OCI-M1 (cell line): Measurements from ENCODE around the gene PLCXD1.
"Not testable (repeated sequence)": the region's sequence is repeated elsewhere in the genome, so short reads cannot be mapped to it uniquely, and the experiment has no call there.

Experiments used
- DNase-seq: peaks from one replicate; lab custom pipeline; 2025; lab: John Stamatoyannopoulos, UW

PLCXD1 gene

GRCh38 chrX:317424-318067 lies 36.4 kb downstream of the PLCXD1 start:
- DNase-seq: no peak

GRCh38 chrX:318068-318738 lies 37.0 kb downstream of the PLCXD1 start:
- DNase-seq: no peak

DNA sequence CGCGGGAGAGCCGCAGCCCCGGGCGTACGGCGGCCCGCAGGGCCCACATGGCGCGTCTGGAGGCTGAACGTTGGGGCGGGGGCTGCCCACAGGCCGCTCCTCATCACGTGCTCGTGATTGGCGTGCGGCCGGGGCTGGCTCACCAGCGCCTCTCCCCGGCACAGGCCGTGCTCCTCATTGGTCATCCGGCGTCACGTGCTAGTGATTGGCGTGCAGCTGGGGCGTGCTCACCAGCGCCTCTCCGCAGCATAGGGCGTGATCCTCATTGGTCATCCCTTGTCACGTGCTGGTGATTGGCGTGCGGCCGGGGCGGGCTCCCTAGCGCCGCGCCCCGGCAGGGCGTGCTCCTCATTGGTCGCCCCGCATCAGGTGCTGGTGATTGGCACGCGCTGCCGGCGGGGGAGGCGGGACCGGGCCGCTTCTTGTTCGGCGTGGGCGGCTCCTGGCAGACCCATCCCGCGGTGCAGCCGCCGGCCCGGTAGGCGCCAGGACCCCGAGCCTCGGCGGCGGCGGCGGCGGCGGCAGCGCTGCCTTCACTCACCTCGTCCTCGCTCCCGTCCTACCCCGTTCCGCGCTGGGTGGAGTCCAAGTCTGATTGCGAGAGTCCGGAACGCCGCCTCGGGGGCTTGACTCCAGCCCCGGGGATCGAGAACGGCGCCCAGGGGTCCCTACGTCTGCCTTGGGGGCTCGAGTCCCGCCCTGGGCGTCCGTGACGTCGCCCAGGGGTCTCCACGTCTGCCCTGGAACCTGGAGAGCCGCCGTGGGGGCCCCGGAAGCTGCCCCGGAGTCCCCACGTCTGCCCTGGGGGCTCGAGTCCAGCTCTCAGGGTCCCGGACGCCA lies 37.8 kb downstream of the PLCXD1 start, which contains the start of gene GTPBP6:
Gene GTPBP6 (minus strand): TSS at position 58 of the 840 bp plus-strand sequence. CDS start 9 bp downstream, at position 49.
- DNase-seq: no peak

GRCh38 chrX:319579-320125 lies 38.5 kb downstream of the PLCXD1 start:
- no peak for DNase-seq

DNA sequence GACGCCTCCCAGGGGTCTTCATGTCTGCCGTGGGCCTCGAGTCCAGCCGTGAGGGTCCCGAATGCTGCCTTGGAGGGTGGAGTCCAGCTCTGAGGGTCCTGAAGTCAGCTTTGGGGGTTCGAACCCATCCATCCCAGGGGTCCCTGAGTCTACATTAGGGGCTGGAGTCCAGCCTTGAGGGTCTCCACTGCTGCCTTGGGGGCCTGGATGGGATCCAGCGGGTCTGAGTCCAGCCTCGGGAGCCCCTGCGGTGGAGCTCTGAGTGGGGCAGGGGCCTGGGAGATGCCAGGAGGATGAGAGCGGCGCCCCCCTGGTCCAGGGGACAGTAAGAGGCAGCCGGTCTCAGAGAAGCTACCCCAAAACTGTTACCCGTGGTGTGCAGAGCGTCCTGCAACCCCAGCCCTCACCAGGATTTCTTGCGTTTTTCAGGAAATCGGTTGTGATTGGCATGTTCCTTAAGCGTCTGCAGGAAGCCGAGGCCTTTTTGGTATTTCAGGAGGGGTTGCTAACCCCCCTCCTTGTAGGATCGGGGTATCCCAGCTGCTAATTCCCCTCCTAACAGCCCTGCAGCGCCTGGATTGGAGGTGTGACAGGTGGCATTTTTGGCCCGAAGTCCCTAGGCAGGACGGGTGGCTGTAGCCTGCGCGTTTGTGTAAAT lies 39.1 kb downstream of the PLCXD1 start:
- DNase-seq: no peak

GRCh38 chrX:323721-324628 lies 42.8 kb downstream of the PLCXD1 start:
- no peak for DNase-seq

- not testable (repeated sequence) for DNase-seq
Measured at GRCh38 chrX:324664-325063, 43.5 kb downstream of the PLCXD1 start.

DNA sequence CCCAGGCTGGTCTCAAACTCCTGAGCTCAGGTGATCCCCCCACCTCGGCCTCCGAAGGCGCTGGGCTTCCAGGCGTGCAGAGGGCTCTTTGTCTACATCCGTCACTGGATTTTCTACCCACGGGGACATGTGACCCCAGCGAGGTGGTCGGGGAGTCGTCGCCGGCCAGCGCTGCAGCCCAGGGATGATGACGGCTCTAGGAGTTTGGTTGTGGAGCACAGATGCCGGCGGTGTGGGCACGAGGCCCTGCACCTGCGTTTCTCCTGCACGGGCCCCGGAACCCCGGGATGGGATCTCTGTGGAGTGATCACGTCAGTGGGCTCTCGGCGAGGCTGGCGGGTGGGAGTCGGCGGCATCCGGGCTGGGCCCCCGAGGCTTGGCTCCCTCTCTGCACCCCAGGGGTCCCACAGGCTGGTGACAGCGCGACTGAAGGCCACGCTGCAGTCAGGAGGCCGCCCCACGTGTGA lies 46.5 kb downstream of the PLCXD1 start:
- DNase-seq: no peak

DNA sequence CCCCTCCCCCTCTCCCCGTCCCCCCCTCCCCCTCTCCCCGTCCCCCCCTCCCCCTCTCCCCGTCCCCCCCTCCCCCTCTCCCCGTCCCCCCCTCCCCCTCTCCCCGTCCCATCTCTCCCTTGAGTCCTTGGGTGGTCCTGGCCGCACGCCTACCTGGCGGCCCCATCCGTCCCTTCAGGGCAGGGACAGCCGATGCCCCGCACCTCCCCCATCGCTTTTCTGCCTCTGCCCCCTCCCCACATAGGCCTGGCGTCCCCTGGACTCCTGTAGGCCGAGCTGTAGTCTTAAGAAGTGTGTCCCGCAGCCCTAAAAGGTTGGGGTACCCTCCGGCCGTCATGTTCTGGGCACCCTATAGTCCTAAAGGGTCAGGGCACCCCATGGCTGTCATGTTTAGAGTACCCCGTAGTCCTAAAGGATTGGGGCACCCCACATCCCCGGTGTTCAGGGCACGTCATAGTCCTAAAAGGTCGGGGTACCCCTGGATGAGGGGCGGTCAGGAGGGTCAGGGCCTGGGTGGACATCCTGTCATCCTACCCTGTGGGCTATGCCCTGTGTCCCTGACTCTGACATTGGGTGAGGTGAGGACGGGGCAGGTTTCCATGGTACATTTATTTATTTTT lies 48.2 kb downstream of the PLCXD1 start:
- DNase-seq: no peak

- DNase-seq: not testable (repeated sequence)
Measured at GRCh38 chrX:330141-330725, 49.1 kb downstream of the PLCXD1 start.

- DNase-seq: no peak
Measured at GRCh38 chrX:330726-331150, 49.6 kb downstream of the PLCXD1 start.

DNA sequence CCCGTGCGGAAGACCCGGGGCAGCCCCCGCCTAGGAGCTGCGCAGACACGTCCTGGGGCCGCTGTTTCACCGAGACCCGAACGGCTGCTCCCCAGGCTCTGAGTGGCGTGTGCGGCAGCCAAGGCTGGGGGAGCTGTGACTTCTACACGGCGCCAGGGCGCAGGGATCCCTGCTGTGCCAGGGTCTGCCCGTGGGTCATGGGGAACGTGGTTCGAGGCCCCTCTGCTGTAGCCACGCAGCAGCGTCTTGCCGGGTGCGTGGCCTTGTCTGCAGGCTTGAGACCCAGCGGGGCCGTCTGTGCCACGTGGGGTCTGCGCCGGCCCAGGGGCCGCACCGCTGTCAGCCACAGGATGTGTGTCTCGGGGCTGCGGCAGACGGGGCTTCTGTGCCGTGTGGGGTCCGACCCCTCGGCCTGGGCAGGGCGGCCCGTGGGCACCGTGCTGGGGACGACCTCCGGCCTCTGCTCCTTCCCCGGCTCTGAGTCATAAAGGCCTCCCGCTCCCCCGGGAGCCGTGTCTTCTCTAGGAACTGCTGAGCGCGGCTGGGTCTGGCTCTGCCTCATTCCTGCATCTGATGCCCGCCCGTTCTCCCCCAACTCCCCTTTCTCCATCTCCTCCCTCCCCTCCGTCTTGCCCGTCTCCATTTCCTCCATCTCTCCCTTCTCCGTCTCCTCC lies 50.1 kb downstream of the PLCXD1 start:
- no peak for DNase-seq

- DNase-seq: no peak
Measured at GRCh38 chrX:331825-332495, 50.8 kb downstream of the PLCXD1 start.

- DNase-seq: no peak
Measured at GRCh38 chrX:332496-332860, 51.3 kb downstream of the PLCXD1 start.

GRCh38 chrX:332916-333610 lies 51.9 kb downstream of the PLCXD1 start:
- DNase-seq: no peak

DNA sequence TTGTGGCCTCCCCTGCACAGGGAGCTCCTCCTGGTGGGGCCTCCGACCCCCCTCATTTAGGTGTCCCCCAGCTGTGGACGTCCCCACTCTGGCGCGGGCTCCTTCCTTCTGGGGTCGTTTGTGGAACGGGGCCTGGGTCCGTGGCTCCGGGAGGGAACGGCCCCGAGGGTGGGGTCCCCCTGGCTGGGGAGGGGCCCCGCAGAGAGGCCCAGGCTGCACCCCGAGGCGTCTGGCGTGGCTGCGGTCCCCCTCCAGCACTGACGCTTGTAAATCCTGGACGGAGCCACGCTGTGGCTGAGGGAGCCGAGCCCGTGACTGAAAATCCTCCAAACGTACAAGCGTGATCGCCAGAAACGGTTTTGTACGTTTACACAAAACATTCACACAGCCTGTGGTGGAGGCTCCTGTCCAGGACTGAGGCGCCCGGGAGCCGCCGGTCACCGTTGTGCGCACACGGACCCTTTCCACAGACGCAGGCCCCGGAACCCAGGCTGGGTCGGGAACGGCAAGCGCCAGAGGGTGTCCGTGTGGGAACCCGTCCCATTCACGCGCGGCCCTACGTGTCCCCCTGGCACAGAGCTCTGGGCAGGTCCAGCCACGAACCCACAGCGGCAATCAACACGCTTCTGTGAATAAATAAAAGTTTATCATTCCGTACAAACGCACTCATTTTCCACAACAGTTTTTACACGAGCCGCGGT lies 52.6 kb downstream of the PLCXD1 start:
- DNase-seq: no peak

DNA sequence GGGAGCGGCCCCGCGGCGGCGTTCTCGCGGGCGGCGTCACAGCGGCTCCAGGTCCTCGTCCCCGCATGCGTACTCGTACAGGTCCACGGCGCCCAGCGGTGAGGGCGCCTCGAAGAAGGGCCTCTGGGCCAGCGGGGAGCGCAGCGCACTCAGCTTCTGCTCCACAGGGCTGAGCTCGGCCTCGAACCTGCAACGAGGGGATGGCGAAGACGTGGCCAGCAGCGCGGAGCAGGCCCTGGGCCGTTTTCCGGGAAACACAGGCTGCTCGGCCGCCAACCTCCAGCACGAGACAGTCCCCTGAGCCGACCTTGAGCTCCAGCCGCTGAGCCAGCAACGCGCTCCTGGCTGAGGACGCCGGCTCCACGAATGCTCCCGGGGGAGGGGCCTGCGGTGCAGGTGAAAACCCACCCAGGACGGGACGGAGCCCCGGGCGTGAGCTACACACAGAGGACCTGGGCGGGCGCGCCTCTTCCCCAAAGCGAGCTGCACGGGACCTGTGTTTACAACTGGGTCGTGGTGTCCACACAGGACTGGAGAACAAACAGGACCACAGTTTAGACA lies 53.2 kb downstream of the PLCXD1 start:
- no peak for DNase-seq
